HL-60 (cell line): ENCODE data around the gene CASQ2.

Experiments
- DNase-seq, 2 experiments: peaks; one replicate each; pipeline ENCODE4 v3.0.0-alpha.2; 2010 to 2020; ENCODE audit warnings: low read depth in 1 of 2, low spot score in 1 of 2
- H3K27ac ChIP-seq: fragments of 250-450 bp; sonication (Bioruptor Pico); replicated peaks from 2 replicates; pipeline ENCODE4 v1.5.1; 2020; ENCODE audit warnings: mild to moderate bottlenecking, moderate library complexity
- H3K27me3 ChIP-seq: fragments of 250-450 bp; sonication (Bioruptor Pico); 2 replicates; pipeline ENCODE4 v1.5.1; 2021; ENCODE audit warnings: mild to moderate bottlenecking, moderate library complexity; ENCODE audit not compliant: insufficient read depth, poor library complexity, severe bottlenecking
- H3K4me3 ChIP-seq: replicated peaks from 2 replicates; pipeline ENCODE4 v1.5.1; 2011; ENCODE audit warnings: mild to moderate bottlenecking, control low read depth, low read length; ENCODE audit not compliant: insufficient read depth
- CTCF ChIP-seq: IDR thresholded peaks from one replicate; pipeline ENCODE4 v1.5.1; 2011; ENCODE audit warnings: low read length, control low read depth, inconsistent platforms; ENCODE audit not compliant: insufficient read depth
- GABPA ChIP-seq: IDR thresholded peaks from 2 replicates; pipeline ENCODE4 v1.6.1; 2012; ENCODE audit warnings: low read depth
- POLR2AphosphoS5 ChIP-seq: IDR thresholded peaks from 2 replicates; pipeline ENCODE4 v1.6.1; 2012; ENCODE audit warnings: low read depth
- REST ChIP-seq: IDR thresholded peaks from 2 replicates; pipeline ENCODE4 v1.6.1; 2012; ENCODE audit warnings: low read depth; ENCODE audit not compliant: insufficient replicate concordance
- SPI1 ChIP-seq: IDR thresholded peaks from 2 replicates; pipeline ENCODE4 v1.6.1; 2012; ENCODE audit warnings: low read depth, mild to moderate bottlenecking, borderline replicate concordance

Gene CASQ2

GRCh38 chr1:115654125-115654524, 114.4 kb downstream of the CASQ2 start:
- no peak for DNase-seq
- Histone ChIP-seq H3K27me3 (no peaks in the 10 kb centered on the region), H3K4me3 (no peak overlapping the region), H3K27ac (no peak overlapping the region)
- TF ChIP-seq CTCF (no peak), POLR2AphosphoS5 (no peak), GABPA (no peak), REST (no peak), SPI1 (no peak)

- TF ChIP-seq CTCF (no peak), REST (no peak), GABPA (no peak), POLR2AphosphoS5 (no peak), SPI1 (no peak)
- Histone ChIP-seq H3K4me3 (no peak overlapping the region), H3K27me3 (no peaks in the 10 kb centered on the region), H3K27ac (no peak overlapping the region)
- no peak for DNase-seq
These were observed 116.2 kb downstream of the CASQ2 start for GRCh38 chr1:115652236-115652788.

GRCh38 chr1:115651391-115651790, 117.1 kb downstream of the CASQ2 start:
- Histone ChIP-seq H3K27ac (no peak overlapping the region), H3K4me3 (no peak overlapping the region), H3K27me3 (no peaks in the 10 kb centered on the region)
- TF ChIP-seq REST: no peak
- TF ChIP-seq GABPA: no peak
- no peak for TF ChIP-seq POLR2AphosphoS5
- no peak for TF ChIP-seq CTCF
- TF ChIP-seq SPI1: no peak
- DNase-seq: no peak
